GM18873 (cell line): ENCODE measurements around the gene NCMAP.
"Not testable (repeated sequence)": the region's sequence is repeated elsewhere in the genome, so short reads cannot be mapped to it uniquely, and the experiment has no call there.

Experiments used
- ATAC-seq: cut with Tn5 transposase; IDR thresholded peaks from one replicate; pipeline ENCODE4 v1.9.1; 2021; ENCODE audit warnings: mild to moderate bottlenecking, moderate library complexity, moderate number of reproducible peaks; ENCODE audit not compliant: unreplicated experiment, low FRiP score

The NCMAP gene

GRCh38 chr1:24540906-24541710 is 14.8 kb upstream of the NCMAP start:
- ATAC-seq, result no peak

GRCh38 chr1:24541711-24542346 is 14.1 kb upstream of the NCMAP start:
- no peak for ATAC-seq

- ATAC-seq, result no peak
Measured at GRCh38 chr1:24544239-24544638, 11.6 kb upstream of the NCMAP start.

- ATAC-seq, result no peak
Measured at GRCh38 chr1:24545662-24546061, 10.2 kb upstream of the NCMAP start.

GRCh38 chr1:24547195-24547594 is 8.7 kb upstream of the NCMAP start:
- no peak for ATAC-seq

GRCh38 chr1:24548070-24548469 is 7.8 kb upstream of the NCMAP start:
- no peak for ATAC-seq

- not testable (repeated sequence) for ATAC-seq
Measured at GRCh38 chr1:24549210-24549609, 6.7 kb upstream of the NCMAP start.

- no peak for ATAC-seq
Measured at GRCh38 chr1:24551290-24551959, 4.5 kb upstream of the NCMAP start.

GRCh38 chr1:24551960-24552571 is 3.8 kb upstream of the NCMAP start:
- ATAC-seq, result no peak

- ATAC-seq, result no peak
Measured at GRCh38 chr1:24553931-24554330, 2.0 kb upstream of the NCMAP start.

- ATAC-seq, result no peak
Measured at GRCh38 chr1:24554714-24555113, 1.2 kb upstream of the NCMAP start.

- ATAC-seq, result no peak
Measured at GRCh38 chr1:24556414-24556795, 518 bp downstream of the NCMAP start.

GRCh38 chr1:24557220-24557619 is 1.3 kb downstream of the NCMAP start:
- no peak for ATAC-seq

- no peak for ATAC-seq
Measured at GRCh38 chr1:24557711-24558131, 1.8 kb downstream of the NCMAP start.

GRCh38 chr1:24558455-24558854 is 2.6 kb downstream of the NCMAP start:
- no peak for ATAC-seq

- ATAC-seq, result no peak
Measured at GRCh38 chr1:24558902-24559791, 3.3 kb downstream of the NCMAP start.

GRCh38 chr1:24560361-24560760 is 4.5 kb downstream of the NCMAP start:
- ATAC-seq, result no peak

GRCh38 chr1:24562625-24563024 is 6.7 kb downstream of the NCMAP start:
- ATAC-seq, result no peak

- no peak for ATAC-seq
Measured at GRCh38 chr1:24564695-24565094, 8.8 kb downstream of the NCMAP start.

GRCh38 chr1:24566236-24566867 is 10.5 kb downstream of the NCMAP start:
- no peak for ATAC-seq
